Right atrium auricular region (tissue), 2 donors: ENCODE data around the gene GET4. TPM values are rescaled to one million over a fixed set of nuclear protein-coding genes. Genes with fewer than 3 reads are reported as not detected.
A peak's percentile ranks its signal among the peaks of the same experiment; 100 is the strongest.

Experiments
- DNase-seq: peaks from one replicate; pipeline ENCODE4 v3.0.0-alpha.2; 2019; ENCODE audit warnings: low spot score
- H3K27ac ChIP-seq, 2 donors: fragments of 200-600 bp; sonication (generic); 1 replicate in 1 of 2; 2 replicates in 1 of 2; pipeline ENCODE4 v1.5.1; 2016 to 2019
- H3K27me3 ChIP-seq, 2 donors: fragments of 200-600 bp; sonication (generic); one replicate each; pipeline versions ENCODE4 v1.5.1 to v1.6.0; 2017 to 2019
- H3K36me3 ChIP-seq: fragments of 200-600 bp; sonication (generic); one replicate; pipeline ENCODE4 v1.5.1; 2016
- H3K4me1 ChIP-seq, 2 donors: fragments of 200-600 bp; sonication (generic); one replicate each; pipeline versions ENCODE4 v1.5.1 to v1.6.0; 2017 to 2019
- H3K4me3 ChIP-seq, 2 donors: fragments of 200-600 bp; sonication (generic); 1 replicate in 1 of 2; 2 replicates in 1 of 2; pipeline ENCODE4 v1.5.1; 2017 to 2019; ENCODE audit warnings: mild to moderate bottlenecking in 1 of 2, moderate library complexity in 1 of 2
- H3K9me3 ChIP-seq, 2 donors: fragments of 200-600 bp; sonication (generic); one replicate each; pipeline ENCODE4 v1.5.1; 2019
- total RNA-seq, 2 donors: library from RNA; depleted of rRNA; stranded (reverse); fragments of >200 nt; gene quantifications; one replicate each; pipeline ENCODE4 v1.1.0, GENCODE V29; 2016
- TF ChIP-seq, protein P1 (sequence below), 2 donors: fragments of 200-600 bp; sonication (generic); IDR thresholded peaks; one replicate each; pipeline ENCODE4 v1.5.1; 2019; ENCODE audit warnings: antibody characterized with exemption in 2 of 2

The GET4 gene
- total RNA-seq: 10 to 100 TPM; 16.1 to 19.7 TPM

GRCh38 chr7:876077-876971 lies at the start of gene GET4:
Gene GET4 (plus strand): TSS chr7:876554. CDS start chr7:876646, 92 bp downstream.
- Histone ChIP-seq H3K4me3 (peak within 1 kb of the TSS; percentile 91 to 96), H3K9me3 (no peaks in the 10 kb centered on the region), H3K4me1 (peaks cover 0 to 77% of the 10 kb centered on the region in 2 donors), H3K27me3 (no peaks in the 10 kb centered on the region), H3K27ac (peak within 1 kb of the TSS; percentile 87 to 88), H3K36me3 (peaks cover 18% of the 10 kb centered on the region)
- TF ChIP-seq, protein P1, sequence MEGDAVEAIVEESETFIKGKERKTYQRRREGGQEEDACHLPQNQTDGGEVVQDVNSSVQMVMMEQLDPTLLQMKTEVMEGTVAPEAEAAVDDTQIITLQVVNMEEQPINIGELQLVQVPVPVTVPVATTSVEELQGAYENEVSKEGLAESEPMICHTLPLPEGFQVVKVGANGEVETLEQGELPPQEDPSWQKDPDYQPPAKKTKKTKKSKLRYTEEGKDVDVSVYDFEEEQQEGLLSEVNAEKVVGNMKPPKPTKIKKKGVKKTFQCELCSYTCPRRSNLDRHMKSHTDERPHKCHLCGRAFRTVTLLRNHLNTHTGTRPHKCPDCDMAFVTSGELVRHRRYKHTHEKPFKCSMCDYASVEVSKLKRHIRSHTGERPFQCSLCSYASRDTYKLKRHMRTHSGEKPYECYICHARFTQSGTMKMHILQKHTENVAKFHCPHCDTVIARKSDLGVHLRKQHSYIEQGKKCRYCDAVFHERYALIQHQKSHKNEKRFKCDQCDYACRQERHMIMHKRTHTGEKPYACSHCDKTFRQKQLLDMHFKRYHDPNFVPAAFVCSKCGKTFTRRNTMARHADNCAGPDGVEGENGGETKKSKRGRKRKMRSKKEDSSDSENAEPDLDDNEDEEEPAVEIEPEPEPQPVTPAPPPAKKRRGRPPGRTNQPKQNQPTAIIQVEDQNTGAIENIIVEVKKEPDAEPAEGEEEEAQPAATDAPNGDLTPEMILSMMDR (IDR thresholded peaks at IDR 0.05): peak; percentile 18 to 37
- DNase-seq: peak; percentile 97

DNA sequence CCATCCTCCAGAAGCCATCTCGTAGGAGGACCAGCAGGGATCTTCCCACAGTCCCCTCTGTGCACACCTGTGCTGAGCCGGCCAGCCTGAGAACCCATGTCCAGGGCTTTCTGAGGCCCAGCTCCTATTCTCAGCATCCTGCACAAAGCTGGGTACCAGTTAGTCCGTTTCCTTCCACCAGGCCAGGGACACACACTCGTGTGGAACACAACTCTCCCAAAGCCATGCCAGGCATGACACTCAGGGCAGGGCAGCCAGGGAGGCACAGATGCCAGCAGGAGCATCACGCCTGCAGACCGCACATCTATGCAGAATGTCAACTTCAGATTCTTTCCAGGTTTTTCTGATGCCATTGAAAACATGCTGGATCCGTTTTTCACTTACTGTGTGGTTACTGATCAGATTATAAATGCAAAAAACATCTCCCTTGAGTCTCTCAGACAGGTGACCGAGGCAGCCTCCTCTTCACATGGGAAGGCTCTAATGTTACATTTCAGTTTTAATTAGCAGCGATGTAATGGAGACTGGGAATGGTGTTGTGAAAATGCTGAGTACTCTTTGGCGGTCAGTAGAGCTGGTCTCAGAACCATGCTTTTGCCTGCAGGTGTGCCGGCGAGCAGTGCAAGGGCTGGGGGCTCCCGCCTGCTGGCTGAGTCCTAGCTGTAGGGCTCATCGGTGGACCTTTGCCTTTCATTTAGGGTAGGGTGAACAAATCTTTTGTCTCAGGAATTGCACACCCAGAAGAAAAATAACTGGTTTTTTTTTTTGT lies 47.4 kb upstream of the GET4 start:
- H3K36me3 ChIP-seq: no peaks in the 10 kb centered on the region
- H3K9me3 ChIP-seq: no peaks in the 10 kb centered on the region
- H3K27me3 ChIP-seq: no peaks in the 10 kb centered on the region
- no peak for DNase-seq
- TF ChIP-seq, protein P1 (IDR thresholded peaks at IDR 0.05): no peak
- H3K4me1 ChIP-seq: peaks cover 0 to 92% of the 10 kb centered on the region in 2 donors
- H3K4me3 ChIP-seq: no peak overlapping the region
- H3K27ac ChIP-seq: peak overlapping the region in 1 of 2 donors; percentile 35

- no peaks in the 10 kb centered on the region for H3K9me3 ChIP-seq
- no peak overlapping the region for H3K4me3 ChIP-seq
- H3K27me3 ChIP-seq: no peaks in the 10 kb centered on the region
- TF ChIP-seq, protein P1 (IDR thresholded peaks at IDR 0.05): no peak
- H3K27ac ChIP-seq: peak overlapping the region; percentile 88 to 98
- peaks cover 0 to 93% of the 10 kb centered on the region in 2 donors for H3K4me1 ChIP-seq
- no peak for DNase-seq
- no peaks in the 10 kb centered on the region for H3K36me3 ChIP-seq
Measured at GRCh38 chr7:830069-830468, 46.3 kb upstream of the GET4 start.

DNA sequence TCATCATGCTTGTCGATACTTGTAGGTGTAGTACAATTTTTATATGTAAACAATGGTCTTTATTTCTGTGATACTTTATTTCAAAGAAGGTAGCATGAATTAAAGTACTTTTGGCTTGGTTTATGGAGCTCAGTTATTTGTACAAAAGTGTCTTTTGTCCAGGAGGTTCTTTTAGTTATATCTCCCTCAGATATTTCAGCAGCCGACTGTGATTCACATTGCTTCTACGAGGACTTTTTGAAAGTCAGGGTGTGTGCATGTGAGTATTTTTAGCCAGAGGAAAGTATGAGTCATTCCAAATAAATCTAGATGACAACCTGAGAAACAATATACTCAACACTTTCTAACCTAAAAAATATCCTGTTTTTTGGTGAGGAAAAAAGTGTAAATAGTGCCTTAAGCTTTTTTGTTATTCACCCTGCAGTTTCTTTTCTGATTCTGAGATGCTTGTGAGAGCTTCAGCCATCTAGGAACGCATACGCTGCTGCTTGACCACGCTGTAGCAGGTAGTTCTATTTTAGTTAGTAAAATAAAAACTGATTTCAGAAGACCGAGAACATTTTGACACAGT lies 44.7 kb upstream of the GET4 start:
- Histone ChIP-seq H3K27me3 (no peaks in the 10 kb centered on the region), H3K36me3 (no peaks in the 10 kb centered on the region), H3K27ac (peak overlapping the region; percentile 88 to 98), H3K4me1 (peaks cover 0 to 90% of the 10 kb centered on the region in 2 donors), H3K4me3 (peak overlapping the region in 1 of 2 donors; percentile 25), H3K9me3 (no peaks in the 10 kb centered on the region)
- TF ChIP-seq, protein P1 (IDR thresholded peaks at IDR 0.05): no peak
- no peak for DNase-seq

DNA sequence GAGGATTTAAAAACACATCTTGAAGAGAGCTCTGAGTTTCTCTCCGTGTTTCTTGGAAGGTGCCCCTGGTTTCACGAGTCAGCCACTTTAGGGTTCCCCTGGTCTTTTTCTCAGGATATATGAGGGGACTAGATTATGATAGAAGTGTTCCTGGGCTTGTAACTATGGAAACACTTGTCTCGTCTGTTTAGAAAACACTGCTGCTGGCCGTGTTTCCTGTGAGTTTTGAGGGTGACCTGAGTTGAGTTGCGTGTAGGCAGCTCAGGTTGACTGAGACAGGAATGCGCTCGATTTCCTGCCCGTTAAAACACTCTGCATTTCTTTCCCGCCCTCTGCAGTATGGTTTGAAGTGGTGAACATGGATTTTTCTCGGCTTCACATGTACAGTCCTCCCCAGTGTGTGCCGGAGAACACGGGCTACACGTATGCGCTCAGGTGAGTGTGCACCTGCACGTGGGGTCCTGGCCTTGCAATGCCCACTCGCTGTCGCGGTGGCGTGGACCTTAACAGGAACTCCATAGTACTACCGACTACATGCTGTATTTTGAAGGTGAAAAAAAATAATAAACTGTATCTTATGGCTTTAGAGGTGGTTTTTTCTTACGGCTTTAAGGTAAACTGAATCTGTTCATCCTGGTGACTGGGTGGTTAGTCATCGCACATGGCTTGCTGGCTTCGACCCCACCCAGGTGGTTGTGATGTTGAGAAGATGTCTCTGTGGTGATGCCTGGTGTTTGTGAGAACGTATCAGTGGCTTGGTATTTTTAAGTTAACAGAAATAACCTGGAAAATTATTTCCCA lies 44.0 kb upstream of the GET4 start, which contains the start of gene SUN1:
Gene SUN1 (plus strand): TSS at position 310 of the 801 bp plus-strand sequence. CDS start 49 bp downstream, at position 359.
- Histone ChIP-seq H3K27me3 (no peaks in the 10 kb centered on the region), H3K27ac (peak within 1 kb of the TSS; percentile 88 to 98), H3K36me3 (no peaks in the 10 kb centered on the region), H3K4me3 (peak within 1 kb of the TSS in 1 of 2 donors; percentile 25), H3K9me3 (no peaks in the 10 kb centered on the region), H3K4me1 (peaks cover 0 to 90% of the 10 kb centered on the region in 2 donors)
- TF ChIP-seq, protein P1 (IDR thresholded peaks at IDR 0.05): no peak
- DNase-seq: no peak
